Suprapubic skin (tissue), 4 donors: Measurements from ENCODE around the gene ZMYND19. TPM values are rescaled to one million over a fixed set of nuclear protein-coding genes. Genes with fewer than 3 reads are reported as not detected.
"Not testable (repeated sequence)": the region's sequence is repeated elsewhere in the genome, so short reads cannot be mapped to it uniquely, and the experiment has no call there.

Experiments
- DNase-seq, 2 donors: peaks; one replicate each; pipeline ENCODE4 v3.0.0-alpha.2; 2019; ENCODE audit warnings: low spot score in 2 of 2
- H3K27ac ChIP-seq: fragments of 200-600 bp; sonication (generic); one replicate; pipeline ENCODE4 v1.5.1; 2019
- H3K27me3 ChIP-seq: fragments of 200-600 bp; sonication (generic); one replicate; pipeline ENCODE4 v1.5.1; 2019
- H3K36me3 ChIP-seq: fragments of 200-600 bp; sonication (generic); one replicate; pipeline ENCODE4 v1.5.1; 2019
- H3K4me1 ChIP-seq: fragments of 200-600 bp; sonication (generic); one replicate; pipeline ENCODE4 v1.5.1; 2019
- H3K4me3 ChIP-seq: fragments of 200-600 bp; sonication (generic); one replicate; pipeline ENCODE4 v1.5.1; 2019; ENCODE audit warnings: mild to moderate bottlenecking
- H3K9me3 ChIP-seq: fragments of 200-600 bp; sonication (generic); one replicate; pipeline ENCODE4 v1.5.1; 2019
- CTCF ChIP-seq, 2 donors: fragments of 200-600 bp in 1 of 2; fragments of 450-650 bp in 1 of 2; sonication (generic) in 1 of 2; IDR thresholded peaks; one replicate each; pipeline ENCODE4 v1.5.1; 2016 to 2019; ENCODE audit warnings: antibody characterized with exemption in 2 of 2, mild to moderate bottlenecking in 1 of 2, moderate library complexity in 1 of 2
- EP300 ChIP-seq: sonication (generic); formaldehyde crosslinking; IDR thresholded peaks from one replicate; pipeline ENCODE4 v1.6.1; 2017; ENCODE audit warnings: antibody characterized with exemption
- POLR2A ChIP-seq, 2 donors: fragments of 450-650 bp; IDR thresholded peaks; one replicate each; pipeline ENCODE4 v1.6.1; 2017; ENCODE audit warnings: antibody characterized with exemption in 2 of 2, mild to moderate bottlenecking in 2 of 2, moderate library complexity in 2 of 2
- POLR2AphosphoS5 ChIP-seq, 3 donors: sonication (generic); formaldehyde crosslinking; IDR thresholded peaks; one replicate each; pipeline ENCODE4 v1.6.1; 2017; ENCODE audit warnings: antibody characterized with exemption in 3 of 3
- WGBS: methylation state at CpG from one replicate; pipeline ENCODE4 v1.1.5; 2018; 5-methylcytosine and 5-hydroxymethylcytosine counted together
- total RNA-seq, 4 donors: library from RNA; depleted of rRNA; stranded (reverse); fragments of >200 nt; gene quantifications; one replicate each; pipeline ENCODE4 v1.1.0, GENCODE V29; 2016

The ZMYND19 gene
- total RNA-seq, 4 donors from 2014 or later, result 19.2 to 39.4 (median 28.3) TPM

- Histone ChIP-seq H3K36me3 (no peaks in the 10 kb centered on the region), H3K27ac (no peak overlapping the region), H3K4me3 (no peak overlapping the region), H3K4me1 (peaks cover 35% of the 10 kb centered on the region), H3K9me3 (no peaks in the 10 kb centered on the region), H3K27me3 (no peaks in the 10 kb centered on the region)
- TF ChIP-seq POLR2AphosphoS5 (IDR thresholded peaks at IDR 0.05) (no peak), EP300 (no peak), CTCF (IDR thresholded peaks at IDR 0.05) (no peak), POLR2A (IDR thresholded peaks at IDR 0.05) (no peak)
- no peak for DNase-seq
- WGBS, result 54% methylated on average over 13 of the region's 13 CpGs
These were observed 13.6 kb upstream of the ZMYND19 start for GRCh38 chr9:137603879-137604278.

GRCh38 chr9:137602661-137603060, 12.3 kb upstream of the ZMYND19 start:
- Histone ChIP-seq H3K27ac (no peak overlapping the region), H3K4me1 (peaks cover 23% of the 10 kb centered on the region), H3K9me3 (no peaks in the 10 kb centered on the region), H3K4me3 (no peak overlapping the region), H3K36me3 (no peaks in the 10 kb centered on the region), H3K27me3 (no peaks in the 10 kb centered on the region)
- DNase-seq, result no peak
- no peak for TF ChIP-seq EP300
- no peak for TF ChIP-seq CTCF (IDR thresholded peaks at IDR 0.05)
- TF ChIP-seq POLR2AphosphoS5 (IDR thresholded peaks at IDR 0.05), result no peak
- TF ChIP-seq POLR2A (IDR thresholded peaks at IDR 0.05), result no peak
- 18% methylated on average over 3 of the region's 3 CpGs for WGBS

GRCh38 chr9:137598943-137599342, 8.6 kb upstream of the ZMYND19 start:
- Histone ChIP-seq H3K27me3 (no peaks in the 10 kb centered on the region), H3K36me3 (no peaks in the 10 kb centered on the region), H3K4me3 (no peak overlapping the region), H3K4me1 (no peaks in the 10 kb centered on the region), H3K9me3 (no peaks in the 10 kb centered on the region), H3K27ac (no peak overlapping the region)
- no peak for DNase-seq
- no peak for TF ChIP-seq CTCF (IDR thresholded peaks at IDR 0.05)
- no peak for TF ChIP-seq EP300
- no peak for TF ChIP-seq POLR2AphosphoS5 (IDR thresholded peaks at IDR 0.05)
- no peak for TF ChIP-seq POLR2A (IDR thresholded peaks at IDR 0.05)
- 85% methylated on average over 8 of the region's 8 CpGs for WGBS

- 87% methylated on average over 7 of the region's 7 CpGs for WGBS
- not testable (repeated sequence) for H3K4me3 ChIP-seq
These were observed 6.3 kb upstream of the ZMYND19 start for GRCh38 chr9:137596577-137596976.

GRCh38 chr9:137593176-137593575, 2.9 kb upstream of the ZMYND19 start:
- Histone ChIP-seq H3K4me1 (peaks cover 28% of the 10 kb centered on the region), H3K9me3 (no peaks in the 10 kb centered on the region), H3K27me3 (no peaks in the 10 kb centered on the region), H3K4me3 (no peak overlapping the region), H3K27ac (no peak overlapping the region), H3K36me3 (peaks cover 3% of the 10 kb centered on the region)
- DNase-seq, result no peak
- 91% methylated on average over 12 of the region's 12 CpGs for WGBS
- no peak for TF ChIP-seq POLR2AphosphoS5 (IDR thresholded peaks at IDR 0.05)

More at GRCh38 chr9:137596577-137596976, 6.3 kb upstream of the ZMYND19 start:
- H3K4me1 ChIP-seq, H3K27me3 ChIP-seq, H3K9me3 ChIP-seq, H3K36me3 ChIP-seq, DNase-seq, H3K27ac ChIP-seq: not testable (repeated sequence)

- Histone ChIP-seq H3K27me3 (no peaks in the 10 kb centered on the region), H3K9me3 (no peaks in the 10 kb centered on the region), H3K27ac (no peak overlapping the region), H3K4me3 (no peak overlapping the region), H3K4me1 (peaks cover 31% of the 10 kb centered on the region), H3K36me3 (peaks cover 7% of the 10 kb centered on the region)
- WGBS, result 66% methylated on average over 5 of the region's 7 CpGs
- TF ChIP-seq POLR2A (IDR thresholded peaks at IDR 0.05), result no peak
- TF ChIP-seq POLR2AphosphoS5 (IDR thresholded peaks at IDR 0.05), result no peak
- no peak for TF ChIP-seq CTCF (IDR thresholded peaks at IDR 0.05)
- no peak for TF ChIP-seq EP300
- no peak for DNase-seq
These were observed 2.5 kb upstream of the ZMYND19 start for GRCh38 chr9:137592767-137593166.
